Measurements from ENCODE around the gene ZBTB44.

DNA sequence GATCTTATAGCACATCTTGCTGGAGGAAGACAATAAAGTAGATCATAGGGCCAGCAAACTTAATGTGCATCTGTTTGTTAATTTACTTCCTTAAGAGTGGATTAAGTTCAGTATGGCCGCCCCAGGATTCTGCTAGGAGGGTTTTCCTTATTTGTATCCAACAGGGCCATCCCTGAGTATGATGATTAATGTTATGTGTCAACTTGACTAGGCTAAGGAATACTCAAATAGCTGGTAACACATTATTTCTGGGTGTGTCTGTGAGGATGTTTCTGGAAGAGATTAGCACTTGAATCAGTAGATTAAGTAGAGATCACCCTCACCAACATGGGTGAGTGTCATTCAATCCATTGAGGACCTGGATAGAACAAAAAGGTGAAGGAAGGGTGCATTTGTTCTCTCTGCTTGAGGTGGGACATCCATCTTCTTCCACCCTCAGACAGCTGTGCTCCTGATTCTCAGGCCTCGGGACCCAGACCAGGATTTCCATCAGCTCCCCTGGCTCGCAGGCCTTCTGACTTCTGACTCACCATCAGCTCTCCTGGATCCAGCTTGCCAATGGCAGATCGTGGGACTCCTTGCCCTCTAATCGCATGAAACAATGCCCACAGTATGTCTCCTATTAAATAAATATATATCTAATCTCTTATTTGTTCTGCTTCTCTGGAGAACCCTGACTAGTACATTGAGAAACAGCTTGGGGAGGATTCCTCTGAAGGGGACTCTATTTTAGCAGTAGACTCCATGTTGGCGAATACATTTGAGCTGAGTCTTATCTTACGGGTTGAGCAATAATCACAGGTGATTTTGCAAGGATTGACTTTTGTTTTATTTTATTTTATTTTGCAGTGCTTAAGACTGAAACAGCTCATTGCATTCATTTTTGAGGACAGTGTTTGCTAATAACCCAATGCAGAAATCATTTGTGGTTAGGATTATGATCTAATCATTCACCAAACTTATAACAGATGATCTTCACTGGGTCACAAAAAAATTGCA is 9.0 kb upstream of the ZBTB44 start:
- no peak for TF ChIP-seq POLR2AphosphoS5 (IDR thresholded peaks at IDR 0.05; ENCODE audit: low read depth, low read length)
- TF ChIP-seq, protein P1, sequence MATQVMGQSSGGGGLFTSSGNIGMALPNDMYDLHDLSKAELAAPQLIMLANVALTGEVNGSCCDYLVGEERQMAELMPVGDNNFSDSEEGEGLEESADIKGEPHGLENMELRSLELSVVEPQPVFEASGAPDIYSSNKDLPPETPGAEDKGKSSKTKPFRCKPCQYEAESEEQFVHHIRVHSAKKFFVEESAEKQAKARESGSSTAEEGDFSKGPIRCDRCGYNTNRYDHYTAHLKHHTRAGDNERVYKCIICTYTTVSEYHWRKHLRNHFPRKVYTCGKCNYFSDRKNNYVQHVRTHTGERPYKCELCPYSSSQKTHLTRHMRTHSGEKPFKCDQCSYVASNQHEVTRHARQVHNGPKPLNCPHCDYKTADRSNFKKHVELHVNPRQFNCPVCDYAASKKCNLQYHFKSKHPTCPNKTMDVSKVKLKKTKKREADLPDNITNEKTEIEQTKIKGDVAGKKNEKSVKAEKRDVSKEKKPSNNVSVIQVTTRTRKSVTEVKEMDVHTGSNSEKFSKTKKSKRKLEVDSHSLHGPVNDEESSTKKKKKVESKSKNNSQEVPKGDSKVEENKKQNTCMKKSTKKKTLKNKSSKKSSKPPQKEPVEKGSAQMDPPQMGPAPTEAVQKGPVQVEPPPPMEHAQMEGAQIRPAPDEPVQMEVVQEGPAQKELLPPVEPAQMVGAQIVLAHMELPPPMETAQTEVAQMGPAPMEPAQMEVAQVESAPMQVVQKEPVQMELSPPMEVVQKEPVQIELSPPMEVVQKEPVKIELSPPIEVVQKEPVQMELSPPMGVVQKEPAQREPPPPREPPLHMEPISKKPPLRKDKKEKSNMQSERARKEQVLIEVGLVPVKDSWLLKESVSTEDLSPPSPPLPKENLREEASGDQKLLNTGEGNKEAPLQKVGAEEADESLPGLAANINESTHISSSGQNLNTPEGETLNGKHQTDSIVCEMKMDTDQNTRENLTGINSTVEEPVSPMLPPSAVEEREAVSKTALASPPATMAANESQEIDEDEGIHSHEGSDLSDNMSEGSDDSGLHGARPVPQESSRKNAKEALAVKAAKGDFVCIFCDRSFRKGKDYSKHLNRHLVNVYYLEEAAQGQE (IDR thresholded peaks at IDR 0.05; ENCODE audit: insufficient read depth in 1 of 2, low read depth in 2 of 2, low read length in 2 of 2) = no peak
- TF ChIP-seq TAF1 (IDR thresholded peaks at IDR 0.05; ENCODE audit: borderline replicate concordance, insufficient read depth, low read length) = no peak
- TF ChIP-seq SIN3A (IDR thresholded peaks at IDR 0.05; ENCODE audit: borderline replicate concordance, insufficient read depth, low read length) = no peak
- no peak for TF ChIP-seq FOXP2 (optimal IDR thresholded peaks at IDR 0.05; ENCODE audit: borderline replicate concordance, extremely low read depth, extremely low read length, insufficient read depth)

Data from PFSK-1 (cell line).